HG02588 (cell line): ENCODE measurements around the gene DBF4B.
"Not testable (repeated sequence)": the region's sequence is repeated elsewhere in the genome, so short reads cannot be mapped to it uniquely, and the experiment has no call there.

Experiments
- ATAC-seq: cut with Tn5 transposase; IDR thresholded peaks from one replicate; pipeline ENCODE4 v1.9.1; 2021; ENCODE audit warnings: mild to moderate bottlenecking, moderate library complexity; ENCODE audit not compliant: unreplicated experiment

DBF4B gene

DNA sequence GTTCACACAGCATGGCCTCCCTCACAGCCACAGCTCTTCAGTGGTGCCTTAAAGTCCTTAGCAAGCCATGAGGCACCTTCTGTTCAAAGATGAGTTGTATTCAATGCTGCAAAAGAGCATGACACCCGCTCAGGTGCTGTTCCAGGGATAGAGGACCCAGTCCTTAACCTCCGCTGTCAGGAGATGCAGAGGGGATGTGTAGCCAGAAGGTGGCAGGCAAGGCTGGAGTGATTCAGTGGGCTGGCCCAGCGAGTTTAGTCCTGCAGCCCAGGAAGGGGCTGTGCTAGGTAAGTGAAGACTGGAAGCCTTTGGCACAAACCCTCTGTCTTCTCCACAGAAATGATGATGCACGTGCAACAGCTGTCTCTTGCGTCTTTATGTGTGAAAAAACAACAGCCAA is 25.3 kb downstream of the DBF4B start:
- ATAC-seq, result no peak

- no peak for ATAC-seq
Measured at GRCh38 chr17:44734272-44734671, 25.8 kb downstream of the DBF4B start.

- ATAC-seq, result no peak
Measured at GRCh38 chr17:44736551-44737240, 28.2 kb downstream of the DBF4B start.

DNA sequence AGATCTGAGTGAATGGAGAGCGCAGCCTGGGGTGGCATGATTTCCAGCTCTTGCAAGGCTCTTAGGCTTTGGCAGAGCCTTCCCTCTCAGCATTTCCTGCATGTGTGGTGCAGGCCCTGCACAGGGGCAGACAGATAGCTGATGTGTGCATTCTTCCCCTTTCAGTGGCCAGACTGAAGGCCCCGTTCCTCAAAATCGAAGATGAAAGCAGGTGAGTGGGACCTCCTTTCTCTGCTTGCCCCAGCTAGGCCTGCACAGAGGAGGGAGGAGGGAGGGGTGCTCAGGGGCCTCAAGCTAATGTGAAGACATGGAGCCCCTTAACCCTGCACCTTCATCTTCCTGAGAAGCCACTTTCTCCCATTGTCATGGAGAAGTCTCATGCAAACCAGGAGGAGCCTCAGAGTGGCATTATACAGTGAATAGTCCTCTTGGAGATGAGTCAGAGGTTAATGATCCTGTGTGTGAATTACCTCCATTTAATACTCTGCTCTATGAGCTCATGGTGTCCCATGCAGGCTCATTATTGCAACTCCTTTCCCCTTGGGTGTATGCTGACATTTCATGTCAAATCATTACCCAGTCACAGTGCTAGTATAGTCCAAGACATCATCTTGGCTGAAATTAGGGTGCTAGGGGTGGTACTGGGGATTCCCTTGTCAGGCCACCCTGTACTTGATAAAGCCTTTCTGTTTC is 29.9 kb downstream of the DBF4B start:
- no peak for ATAC-seq

DNA sequence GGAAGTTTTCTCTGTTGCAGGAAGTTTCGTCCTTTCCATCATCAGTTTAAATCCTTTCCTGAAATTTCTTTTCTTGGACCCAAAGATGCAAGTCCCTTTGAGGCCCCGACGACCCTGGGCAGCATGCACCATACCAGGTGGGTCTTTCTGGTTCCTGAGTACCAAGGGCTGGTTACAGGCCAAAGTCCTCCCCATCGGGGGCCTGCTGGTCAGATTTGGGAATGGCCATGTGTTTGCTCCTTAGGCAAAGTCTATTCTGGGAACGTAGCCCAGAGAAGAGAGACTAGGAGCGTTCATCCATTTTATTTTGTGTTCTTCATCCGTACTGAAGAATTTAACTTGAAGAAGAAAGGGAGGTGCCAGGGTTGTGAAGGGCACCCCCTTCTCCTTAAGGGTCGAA is 32.9 kb downstream of the DBF4B start:
- ATAC-seq, result no peak

DNA sequence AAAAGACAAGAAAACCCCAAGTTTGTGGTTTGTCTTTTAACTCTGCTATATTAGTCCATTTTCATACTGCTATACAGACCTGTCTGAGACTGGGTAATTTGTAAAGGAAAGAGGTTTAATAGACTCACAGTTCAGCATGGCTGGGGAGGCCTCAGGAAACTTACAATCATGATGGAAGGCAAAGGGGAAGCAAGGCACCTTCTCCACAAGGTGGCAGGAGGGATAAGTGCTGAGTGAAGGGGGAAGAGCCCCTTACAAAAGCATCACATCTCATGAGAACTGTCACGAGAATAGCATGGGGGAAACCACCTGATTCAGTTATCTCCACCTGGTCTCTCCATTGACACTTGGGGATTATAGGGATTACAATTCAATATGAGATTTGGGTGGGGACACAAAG is 36.8 kb downstream of the DBF4B start:
- ATAC-seq, result no peak

- ATAC-seq, result not testable (repeated sequence)
Measured at GRCh38 chr17:44745738-44746137, 37.3 kb downstream of the DBF4B start.

- ATAC-seq, result no peak
Measured at GRCh38 chr17:44747566-44747965, 39.1 kb downstream of the DBF4B start.

GRCh38 chr17:44749076-44749979 is 40.9 kb downstream of the DBF4B start:
- no peak for ATAC-seq

DNA sequence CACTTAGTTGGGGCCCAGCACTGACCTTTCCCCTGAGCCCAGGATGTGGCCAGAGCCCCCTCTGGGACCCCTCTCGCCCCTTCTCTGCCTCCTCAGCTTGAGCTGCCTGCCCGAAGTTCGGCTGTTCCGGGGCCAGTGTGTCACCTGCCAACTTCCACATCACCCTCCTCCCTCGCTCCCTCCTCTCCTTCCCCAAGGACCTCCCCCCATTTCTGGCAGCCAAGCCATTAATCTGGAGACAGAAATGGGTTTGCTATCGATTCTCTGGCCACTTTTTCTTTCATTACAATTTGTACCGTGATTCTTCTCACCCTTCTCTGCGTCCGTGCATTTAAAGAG is 41.5 kb downstream of the DBF4B start:
- no peak for ATAC-seq

- no peak for ATAC-seq
Measured at GRCh38 chr17:44751331-44751730, 42.9 kb downstream of the DBF4B start.

GRCh38 chr17:44751806-44752205 is 43.3 kb downstream of the DBF4B start:
- no peak for ATAC-seq

- ATAC-seq, result no peak
Measured at GRCh38 chr17:44752953-44753861, 44.7 kb downstream of the DBF4B start.

GRCh38 chr17:44754276-44754675 is 45.8 kb downstream of the DBF4B start:
- ATAC-seq, result no peak

DNA sequence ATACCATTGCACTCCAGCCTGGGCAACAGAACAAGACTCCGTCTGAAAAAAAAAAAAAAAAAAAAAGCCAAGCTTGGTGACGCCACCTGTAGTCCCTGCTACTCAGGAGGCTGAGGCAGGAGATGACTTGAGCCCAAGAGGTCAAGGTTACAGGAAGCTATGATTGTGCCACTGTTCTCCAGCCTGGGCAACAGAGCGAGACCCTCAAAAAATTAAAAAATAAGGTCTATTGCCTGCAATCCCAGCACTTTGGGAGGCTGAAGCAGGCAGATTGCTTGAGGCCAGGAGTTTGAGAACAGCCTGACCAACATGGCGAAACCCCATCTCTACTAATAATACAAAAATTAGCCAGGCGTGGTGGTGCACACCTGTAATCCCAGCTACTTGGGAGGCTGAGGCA is 46.7 kb downstream of the DBF4B start:
- not testable (repeated sequence) for ATAC-seq

GRCh38 chr17:44757045-44757917 is 48.8 kb downstream of the DBF4B start:
- no peak for ATAC-seq

GRCh38 chr17:44757918-44758413 is 49.5 kb downstream of the DBF4B start:
- ATAC-seq, result no peak

DNA sequence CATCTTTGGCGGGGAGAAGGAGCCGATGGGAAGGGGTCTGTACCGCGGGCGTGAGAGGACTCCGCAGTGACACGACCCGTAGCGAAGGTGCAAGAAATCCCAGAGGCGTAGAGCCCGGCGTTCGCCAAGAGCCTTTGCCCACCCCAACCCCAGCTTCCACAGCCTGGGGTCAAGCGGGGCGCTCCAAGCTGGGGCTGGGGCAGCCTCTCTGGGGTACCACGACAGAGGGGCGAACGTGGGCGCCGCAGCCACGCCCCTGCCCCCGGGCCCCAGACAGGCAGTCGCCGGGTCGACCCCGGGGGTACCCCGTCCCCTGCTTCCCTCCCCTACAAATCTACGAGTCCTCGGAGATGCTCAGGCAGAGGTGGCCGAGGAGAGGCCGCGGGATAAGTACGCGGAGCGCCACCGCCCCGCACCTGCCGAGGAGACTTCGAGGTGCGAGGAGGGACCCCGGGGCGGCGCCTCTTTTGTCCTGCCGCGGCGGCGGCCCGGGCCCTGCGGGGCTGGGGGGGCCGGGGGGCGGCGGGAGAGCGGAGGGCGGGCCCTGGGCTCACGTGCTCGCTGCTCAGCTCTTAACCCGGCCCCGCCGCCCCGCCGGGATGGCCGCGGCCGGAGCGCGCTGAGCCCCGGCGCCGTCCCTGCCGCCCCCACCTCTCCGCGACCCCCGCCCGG is 50.1 kb downstream of the DBF4B start, which contains the start of gene ADAM11:
Gene ADAM11, plus strand, starts transcription at position 575 of the 672 bp plus-strand sequence. CDS start 212 bp downstream, outside the sequence.
- ATAC-seq, result no peak
